ENCODE data around the gene ELL2. TPM values are rescaled to one million over a fixed set of nuclear protein-coding genes. Genes with fewer than 3 reads are reported as not detected.

Gene ELL2
- total RNA-seq, 2 experiments from 2014 or later = 54.4 to 59.0 TPM

DNA sequence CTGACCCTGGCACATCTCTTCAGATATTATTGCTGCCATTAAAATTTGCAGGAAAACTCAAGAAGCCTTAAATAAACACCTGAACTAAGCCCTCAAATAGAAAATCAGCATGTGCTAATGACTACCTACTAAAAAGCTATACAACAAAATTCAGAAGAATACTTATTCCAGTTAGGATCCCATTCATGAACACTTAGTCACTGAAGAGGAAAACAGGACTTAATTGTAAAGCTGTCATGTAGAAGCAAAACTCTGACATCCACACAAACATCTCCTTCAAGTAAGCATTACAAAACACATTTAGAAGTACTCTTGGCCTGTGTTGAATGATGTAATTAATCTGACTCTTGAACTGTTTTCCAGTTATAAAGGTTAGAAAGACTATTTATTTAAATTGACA lies 19.9 kb downstream of the ELL2 start:
- Mint-ChIP-seq H3K9me3 (peaks cover 6% of the 10 kb centered on the region), H3K4me1 (peaks cover 33% of the 10 kb centered on the region), H3K4me3 (no peak overlapping the region), H3K27ac (no peak overlapping the region), H3K27me3 (no peaks in the 10 kb centered on the region), H3K36me3 (ENCODE audit: low read depth) (peaks cover 35% of the 10 kb centered on the region)
- POLR2A ChIA-PET = no interaction called here
- DNase-seq = no peak
- CTCF ChIA-PET = interaction anchor here (1.1 kb wide), 1 partner anchor 24 kb away, joined by 3 read pairs; no protein-coding TSS in a partner anchor

DNA sequence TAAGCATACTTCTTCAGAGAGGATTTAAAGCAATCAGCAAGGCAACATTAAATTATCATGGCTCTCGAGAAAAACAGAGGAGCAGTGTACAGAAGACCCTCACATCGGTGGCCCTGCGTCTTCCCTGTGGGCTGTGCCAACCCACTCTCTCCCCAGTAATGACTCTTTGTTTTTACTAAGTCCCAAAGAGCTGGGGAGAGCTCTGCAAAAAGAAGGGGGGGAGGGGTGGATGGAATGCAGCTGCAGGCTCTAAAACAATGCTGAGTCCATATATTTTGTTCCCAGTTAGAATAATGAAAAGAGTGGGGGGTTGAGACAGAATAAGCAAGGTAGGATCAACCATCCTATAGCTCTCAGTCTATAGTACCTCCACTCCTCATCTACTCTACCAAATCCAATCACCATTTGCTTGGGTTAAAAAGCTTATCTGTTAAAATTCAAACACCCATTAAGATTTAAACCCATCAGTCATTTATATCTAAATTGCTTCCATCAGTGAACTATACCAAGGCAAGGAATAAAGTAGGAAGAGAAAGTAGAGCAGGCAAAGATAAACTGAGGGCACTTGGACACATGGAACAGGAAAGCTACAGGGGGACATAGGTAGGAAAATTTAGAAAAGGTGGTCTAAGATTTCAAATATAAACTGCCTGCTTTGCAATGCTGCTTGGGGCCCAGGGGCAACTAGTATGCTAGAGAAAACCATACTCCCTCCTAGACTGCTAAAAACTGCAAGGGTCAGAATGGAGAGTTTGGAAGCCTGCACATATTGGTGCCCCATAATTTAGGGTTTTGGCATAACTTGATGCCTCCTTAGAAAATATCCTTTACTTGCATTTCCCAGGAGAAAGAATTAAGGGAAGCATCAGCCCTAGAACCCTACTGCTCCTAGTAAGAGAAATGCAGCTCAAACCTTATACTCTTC lies 20.6 kb downstream of the ELL2 start:
- H3K4me1 Mint-ChIP-seq = peaks cover 28% of the 10 kb centered on the region
- POLR2A ChIA-PET = interaction anchor here (0.6 kb wide), 1 partner anchor 9 kb away, joined by 3 read pairs; no protein-coding TSS in a partner anchor
- H3K27me3 Mint-ChIP-seq = no peaks in the 10 kb centered on the region

DNA sequence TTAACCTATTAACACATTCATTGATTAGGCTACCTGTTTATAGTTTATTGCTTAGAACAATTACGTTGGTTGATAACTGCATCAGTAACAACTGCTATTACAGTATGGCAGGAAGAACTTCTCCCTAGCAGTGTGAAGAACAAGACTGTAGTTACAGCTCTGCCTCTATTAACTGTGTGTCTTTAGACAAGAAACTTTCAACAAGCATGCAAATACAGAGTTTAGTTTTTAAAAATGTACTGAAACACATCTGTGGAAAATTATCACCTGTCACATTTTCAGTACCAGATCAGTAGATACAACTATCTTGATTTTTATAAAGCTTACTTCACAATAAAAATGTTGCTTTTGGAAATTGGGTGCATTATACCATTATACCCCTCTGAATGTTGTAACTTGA lies 22.2 kb downstream of the ELL2 start:
- Mint-ChIP-seq H3K36me3 (ENCODE audit: low read depth) (peaks cover 27% of the 10 kb centered on the region), H3K27me3 (no peaks in the 10 kb centered on the region), H3K27ac (no peak overlapping the region), H3K4me3 (no peak overlapping the region), H3K4me1 (peaks cover 21% of the 10 kb centered on the region), H3K9me3 (no peaks in the 10 kb centered on the region)
- DNase-seq = no peak
- CTCF ChIA-PET = no interaction called here
- POLR2A ChIA-PET = no interaction called here

More for the DNA sequence above, 20.6 kb downstream of the ELL2 start:
- CTCF ChIA-PET = interaction anchor here (1.1 kb wide), 1 partner anchor 23 kb away, joined by 3 read pairs; no protein-coding TSS in a partner anchor
- Mint-ChIP-seq H3K4me3 (no peak overlapping the region), H3K36me3 (ENCODE audit: low read depth) (peaks cover 35% of the 10 kb centered on the region), H3K9me3 (peaks cover 6% of the 10 kb centered on the region), H3K27ac (no peak overlapping the region)
- no peak for DNase-seq

DNA sequence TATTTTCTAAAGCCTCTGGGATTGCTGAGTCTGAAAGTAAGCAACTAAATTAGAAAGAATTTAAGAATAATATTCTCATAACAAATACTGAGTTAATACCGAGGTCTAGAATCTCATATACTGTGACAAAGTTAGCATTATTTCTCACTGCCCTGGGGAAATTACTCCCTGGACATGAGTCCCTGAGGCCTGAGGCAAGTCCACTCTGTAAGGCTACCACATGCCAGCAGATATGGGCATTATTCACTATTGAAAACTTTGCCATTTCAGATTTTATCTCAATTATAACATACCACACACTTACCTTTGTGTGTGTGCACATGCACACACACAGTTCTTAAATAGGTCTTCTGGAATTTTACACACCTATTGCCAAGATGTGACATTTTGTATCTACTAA lies 22.9 kb downstream of the ELL2 start:
- DNase-seq = no peak
- H3K36me3 Mint-ChIP-seq (ENCODE audit: low read depth) = peaks cover 27% of the 10 kb centered on the region
- H3K9me3 Mint-ChIP-seq = no peaks in the 10 kb centered on the region
- no peak overlapping the region for H3K27ac Mint-ChIP-seq
- POLR2A ChIA-PET = no interaction called here
- H3K4me1 Mint-ChIP-seq = peaks cover 27% of the 10 kb centered on the region
- H3K27me3 Mint-ChIP-seq = no peaks in the 10 kb centered on the region
- CTCF ChIA-PET = no interaction called here
- no peak overlapping the region for H3K4me3 Mint-ChIP-seq

DNA sequence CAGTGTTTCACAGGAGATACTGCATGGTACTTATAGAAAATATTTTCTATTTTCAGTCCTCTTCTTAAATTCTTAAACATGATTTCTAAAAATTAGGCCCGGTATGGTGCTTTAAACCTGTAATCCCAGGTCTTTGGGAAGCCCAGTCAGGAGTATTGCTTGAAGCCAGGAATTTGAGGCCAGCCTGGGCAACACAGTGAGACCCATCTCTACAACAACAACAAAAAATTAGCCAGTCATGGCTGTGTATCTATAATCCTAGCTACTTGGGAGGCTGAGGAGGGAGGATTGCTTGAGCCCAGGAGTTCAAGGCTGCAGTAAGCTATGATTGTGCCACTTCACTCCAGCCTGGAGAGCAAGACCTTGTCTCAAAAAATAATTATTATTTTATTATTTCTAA lies 23.3 kb downstream of the ELL2 start:
- CTCF ChIA-PET = no interaction called here
- POLR2A ChIA-PET = no interaction called here
- H3K4me3 Mint-ChIP-seq = no peak overlapping the region
- peaks cover 29% of the 10 kb centered on the region for H3K4me1 Mint-ChIP-seq
- DNase-seq = no peak
- no peaks in the 10 kb centered on the region for H3K9me3 Mint-ChIP-seq
- no peaks in the 10 kb centered on the region for H3K27me3 Mint-ChIP-seq
- H3K36me3 Mint-ChIP-seq (ENCODE audit: low read depth) = peaks cover 27% of the 10 kb centered on the region
- H3K27ac Mint-ChIP-seq = no peak overlapping the region

DNA sequence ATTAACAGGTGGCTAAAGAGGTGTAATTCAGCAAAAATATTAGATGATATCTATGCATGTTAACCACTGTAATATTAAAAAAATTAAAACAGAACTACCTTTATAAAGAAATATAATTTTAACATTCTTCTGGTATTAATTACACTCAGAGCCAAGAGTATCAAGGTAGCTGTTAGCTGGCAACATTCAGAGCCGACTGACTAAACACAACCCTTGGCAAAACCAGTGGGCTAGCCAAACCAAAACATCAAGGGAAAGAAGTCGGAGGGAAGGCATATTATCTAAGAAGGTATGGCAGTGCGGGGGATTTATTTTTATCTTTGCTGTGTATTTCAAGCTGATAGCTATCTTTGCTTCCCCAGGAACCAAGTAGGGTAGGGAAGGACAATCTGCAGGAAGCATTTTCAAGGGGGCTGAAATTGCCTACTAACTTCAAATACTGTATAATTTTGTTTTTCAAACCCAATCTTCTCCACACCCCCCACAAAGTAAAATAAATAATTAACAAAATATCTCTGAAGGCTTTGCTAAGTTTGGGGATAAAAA lies 24.0 kb downstream of the ELL2 start:
- POLR2A ChIA-PET = no interaction called here
- Mint-ChIP-seq H3K4me3 (no peak overlapping the region), H3K27ac (no peak overlapping the region), H3K27me3 (no peaks in the 10 kb centered on the region), H3K4me1 (peaks cover 34% of the 10 kb centered on the region), H3K36me3 (ENCODE audit: low read depth) (peaks cover 27% of the 10 kb centered on the region), H3K9me3 (no peaks in the 10 kb centered on the region)
- CTCF ChIA-PET = no interaction called here
- DNase-seq = no peak

DNA sequence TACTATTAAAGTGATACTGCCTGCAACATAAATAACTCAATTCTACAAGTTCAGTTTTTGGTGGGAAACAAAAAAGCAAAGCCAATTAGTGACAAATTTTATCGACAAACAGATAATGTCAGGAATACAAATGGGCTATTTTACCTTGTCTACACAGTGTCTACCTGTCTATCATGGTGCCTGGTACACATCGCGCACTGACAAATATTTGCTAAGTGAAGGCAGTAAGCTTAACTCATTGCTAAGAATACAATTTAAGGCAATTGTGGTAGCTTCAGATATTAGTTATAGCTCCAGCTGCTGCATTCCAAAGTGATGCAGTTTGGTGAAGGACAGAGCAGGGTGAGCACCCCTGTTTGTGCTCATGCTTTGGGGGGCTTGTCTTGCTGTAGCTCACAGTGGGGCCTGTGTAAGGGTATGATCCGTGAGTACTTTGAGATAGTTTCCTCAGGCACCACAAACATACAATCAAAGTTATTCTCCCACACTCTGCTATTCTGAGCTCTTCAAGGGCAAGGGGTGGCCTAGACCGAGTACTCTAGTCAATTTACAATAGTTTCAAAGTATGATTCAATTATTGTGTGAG lies 24.7 kb downstream of the ELL2 start:
- ChIA-PET CTCF (no interaction called here), POLR2A (interaction anchor here (1.3 kb wide), 1 partner anchor 13 kb away, joined by 3 read pairs; no protein-coding TSS in a partner anchor)
- DNase-seq = no peak
- Mint-ChIP-seq H3K36me3 (ENCODE audit: low read depth) (peaks cover 26% of the 10 kb centered on the region), H3K4me1 (peaks cover 35% of the 10 kb centered on the region), H3K9me3 (no peaks in the 10 kb centered on the region), H3K27ac (no peak overlapping the region), H3K4me3 (no peak overlapping the region), H3K27me3 (no peaks in the 10 kb centered on the region)

DNA sequence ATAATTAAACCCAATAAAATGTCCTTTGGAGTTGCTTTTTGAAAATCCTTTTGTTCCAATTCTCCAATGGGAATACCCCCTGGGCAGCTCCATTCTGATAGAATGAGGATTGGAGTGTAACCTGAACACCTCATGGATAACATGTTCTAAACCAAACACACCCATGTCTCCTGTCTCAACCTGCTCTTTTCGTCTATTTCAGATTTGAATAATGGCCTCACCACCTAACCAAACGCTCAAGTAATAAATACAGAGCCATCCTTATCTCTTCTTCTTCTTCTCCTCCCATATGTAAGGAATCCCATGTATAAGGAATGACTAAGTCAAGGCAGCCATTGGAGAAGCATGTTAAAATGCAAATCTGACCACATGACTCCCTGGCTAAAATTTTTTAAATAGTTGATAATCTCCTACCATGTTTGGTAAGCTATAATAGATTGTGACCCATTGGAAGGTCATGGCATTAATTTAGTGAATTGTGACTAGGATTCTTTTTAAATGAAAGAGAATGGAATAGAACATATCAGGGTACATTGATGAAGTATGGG lies 26.0 kb downstream of the ELL2 start:
- Mint-ChIP-seq H3K4me3 (no peak overlapping the region), H3K9me3 (no peaks in the 10 kb centered on the region), H3K27me3 (no peaks in the 10 kb centered on the region), H3K36me3 (ENCODE audit: low read depth) (peaks cover 29% of the 10 kb centered on the region), H3K4me1 (peaks cover 40% of the 10 kb centered on the region), H3K27ac (no peak overlapping the region)
- ChIA-PET POLR2A (interaction anchor here (0.6 to 1.3 kb wide), 5 partner anchors 8 to 23 kb away, joined by 3 to 4 read pairs (median 3); no protein-coding TSS in a partner anchor), CTCF (no interaction called here)
- no peak for DNase-seq

DNA sequence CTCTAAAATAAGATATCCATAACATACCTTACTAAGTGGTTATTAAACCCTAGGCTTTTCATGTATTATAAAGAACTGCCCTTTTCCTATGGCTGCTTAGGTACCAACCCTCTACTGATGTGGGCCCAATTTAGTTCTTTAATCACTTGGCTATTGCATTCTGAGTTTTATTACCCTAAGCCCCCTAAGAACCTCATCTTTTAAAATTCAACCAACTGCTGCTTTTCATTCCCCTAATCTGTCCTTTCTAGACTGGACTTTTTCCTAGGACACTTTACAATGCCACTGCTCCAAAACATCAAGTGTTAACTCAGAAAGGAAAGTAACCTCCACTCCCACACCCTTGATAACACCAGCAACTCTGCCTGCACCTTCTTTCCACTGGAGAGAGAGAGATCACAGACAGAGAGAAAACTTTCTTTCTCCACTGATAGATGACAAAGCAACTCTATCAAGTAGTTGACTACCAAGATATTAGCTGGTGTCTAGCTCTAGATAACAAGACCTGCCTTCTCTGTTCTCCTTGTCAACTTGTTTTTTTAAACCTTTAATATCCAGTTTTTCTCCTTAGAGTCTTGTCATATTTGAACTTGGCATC lies 27.3 kb downstream of the ELL2 start:
- ChIA-PET POLR2A (interaction anchor here (1.3 kb wide), 1 partner anchor 10 kb away, joined by 3 read pairs; no protein-coding TSS in a partner anchor), CTCF (no interaction called here)
- Mint-ChIP-seq H3K9me3 (no peaks in the 10 kb centered on the region), H3K27me3 (no peaks in the 10 kb centered on the region), H3K36me3 (ENCODE audit: low read depth) (peaks cover 36% of the 10 kb centered on the region), H3K27ac (no peak overlapping the region), H3K4me1 (peaks cover 52% of the 10 kb centered on the region), H3K4me3 (no peak overlapping the region)
- DNase-seq = no peak

DNA sequence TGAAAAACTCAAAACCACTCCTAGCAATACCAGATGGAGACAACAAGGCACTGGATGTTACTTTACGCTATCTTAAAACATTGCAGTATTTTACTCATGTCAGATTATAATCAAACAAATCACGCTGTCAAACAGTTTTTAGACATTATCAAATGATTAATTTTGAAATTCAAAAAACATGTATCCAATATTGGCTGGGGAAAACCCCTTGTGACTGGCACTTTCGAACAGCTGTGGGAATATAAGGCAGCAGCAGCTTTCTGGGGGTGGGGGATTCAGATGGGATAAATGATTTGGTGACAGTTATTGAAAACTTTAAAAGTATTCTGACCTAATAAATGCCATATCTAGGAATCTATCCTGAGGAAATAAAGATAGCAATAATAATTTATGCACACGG lies 28.7 kb downstream of the ELL2 start:
- no peaks in the 10 kb centered on the region for H3K27me3 Mint-ChIP-seq
- no peak overlapping the region for H3K27ac Mint-ChIP-seq
- peaks cover 40% of the 10 kb centered on the region for H3K36me3 Mint-ChIP-seq (ENCODE audit: low read depth)
- no peak overlapping the region for H3K4me3 Mint-ChIP-seq
- no peak for DNase-seq
- CTCF ChIA-PET = no interaction called here
- no peaks in the 10 kb centered on the region for H3K9me3 Mint-ChIP-seq
- peaks cover 62% of the 10 kb centered on the region for H3K4me1 Mint-ChIP-seq
- POLR2A ChIA-PET = no interaction called here

DNA sequence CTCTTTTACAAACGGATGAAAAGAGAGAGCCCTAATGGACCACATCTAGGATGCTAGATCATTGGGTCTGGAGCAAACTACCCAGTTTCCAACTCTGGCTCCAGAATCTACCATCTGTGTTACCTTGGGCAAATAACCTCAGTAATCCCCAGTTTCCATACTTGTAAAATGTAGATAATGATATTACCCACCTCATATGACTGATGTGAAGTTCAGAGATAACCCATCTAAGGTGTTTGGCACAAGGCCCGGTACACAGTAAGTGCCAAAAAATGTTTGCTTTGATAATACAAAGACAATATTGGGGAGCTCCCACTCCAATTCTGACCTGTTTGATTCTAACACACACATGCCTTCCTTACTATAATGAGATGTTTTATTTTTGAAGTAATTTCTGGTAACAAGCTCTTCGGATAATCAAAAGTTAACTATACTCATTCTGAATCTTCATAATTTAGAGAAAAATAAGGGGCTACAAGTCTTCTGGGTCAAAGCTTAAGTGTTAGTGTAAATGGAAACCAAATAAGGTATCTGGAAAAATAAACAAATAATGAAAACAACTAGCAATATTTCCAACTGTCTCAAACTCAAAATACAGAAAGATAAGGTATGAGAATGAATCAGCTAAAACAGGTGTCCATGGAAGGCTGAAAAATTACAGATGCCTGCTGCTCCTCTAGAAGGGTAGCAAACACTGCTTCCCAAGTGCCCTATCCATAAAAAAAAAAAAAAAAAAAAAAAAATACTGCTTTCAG lies 30.4 kb downstream of the ELL2 start:
- POLR2A ChIA-PET = interaction anchor here (0.9 kb wide), 1 partner anchor 29 kb away, joined by 3 read pairs; no protein-coding TSS in a partner anchor
- CTCF ChIA-PET = interaction anchor here (0.7 to 1.4 kb wide), 4 partner anchors 15 to 404 kb away, joined by 3 to 6 read pairs (median 4); no protein-coding TSS in a partner anchor
- Mint-ChIP-seq H3K27me3 (no peaks in the 10 kb centered on the region), H3K4me3 (no peak overlapping the region), H3K9me3 (no peaks in the 10 kb centered on the region), H3K4me1 (peaks cover 65% of the 10 kb centered on the region), H3K36me3 (ENCODE audit: low read depth) (peaks cover 30% of the 10 kb centered on the region), H3K27ac (no peak overlapping the region)
- no peak for DNase-seq

DNA sequence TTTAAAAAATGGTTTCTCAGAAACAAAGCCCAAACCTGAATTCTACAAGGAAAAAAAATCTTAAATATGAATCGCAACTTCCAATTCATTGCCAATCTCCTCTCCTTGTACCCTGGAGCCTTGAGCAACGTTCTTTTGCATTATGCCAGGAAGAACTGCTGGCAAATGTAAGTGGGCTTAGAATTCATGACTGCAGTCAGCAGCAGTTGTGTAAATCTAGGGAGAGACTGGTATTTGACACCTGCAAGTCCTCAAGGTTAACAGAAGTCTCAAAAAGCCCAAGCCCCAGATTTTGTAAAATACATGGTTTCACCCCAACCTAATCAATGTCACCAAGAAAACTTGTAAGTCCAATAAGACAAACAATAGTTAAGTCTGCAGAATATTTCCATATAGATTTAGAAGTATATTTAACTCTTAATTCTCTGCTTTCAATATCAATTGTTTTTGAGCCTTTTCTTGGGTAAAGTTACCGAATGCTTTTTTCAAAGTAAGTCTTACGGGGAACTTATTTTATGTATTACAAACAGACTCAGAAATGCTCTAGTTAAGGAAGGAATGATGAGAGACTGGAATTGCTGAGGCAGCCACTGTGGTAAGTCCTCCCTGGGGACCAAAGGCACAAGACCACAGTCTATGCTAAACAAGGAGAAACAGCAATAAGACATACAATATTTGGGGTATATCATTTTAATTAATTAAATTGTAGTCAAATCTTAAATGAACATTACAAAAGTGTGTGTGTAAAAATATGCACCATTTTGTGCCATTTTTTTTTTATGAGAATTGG lies 31.3 kb downstream of the ELL2 start:
- POLR2A ChIA-PET = no interaction called here
- no peak overlapping the region for H3K4me3 Mint-ChIP-seq
- DNase-seq = no peak
- H3K9me3 Mint-ChIP-seq = no peaks in the 10 kb centered on the region
- H3K4me1 Mint-ChIP-seq = peaks cover 68% of the 10 kb centered on the region
- H3K27ac Mint-ChIP-seq = no peak overlapping the region
- CTCF ChIA-PET = interaction anchor here (1.3 kb wide), 1 partner anchor 14 kb away, joined by 3 read pairs; no protein-coding TSS in a partner anchor
- H3K36me3 Mint-ChIP-seq (ENCODE audit: low read depth) = peaks cover 24% of the 10 kb centered on the region
- no peaks in the 10 kb centered on the region for H3K27me3 Mint-ChIP-seq

All from activated CD4-positive, alpha-beta memory T cell treated with anti-CD3 and anti-CD28 coated beads, Interleukin-2, amount 10 ng/mL, durations not matched to agents 7 days and 5 days (primary cell).